AG09319 (cell line): Measurements from ENCODE around the gene SLC36A4.

ENCODE experiments used
- DNase-seq: peaks from one replicate; pipeline ENCODE4 v3.0.0-alpha.2; 2010; ENCODE audit warnings: low read depth; ENCODE audit errors: extremely low read depth
- CTCF ChIP-seq: IDR thresholded peaks from 2 replicates; pipeline ENCODE4 v1.5.1; 2011; ENCODE audit warnings: low read depth, mild to moderate bottlenecking, inconsistent platforms, low read length, moderate library complexity

Gene SLC36A4

GRCh38 chr11:93166862-93167261, 30.9 kb downstream of the SLC36A4 start:
- DNase-seq = no peak
- no peak for TF ChIP-seq CTCF

GRCh38 chr11:93166194-93166593, 31.6 kb downstream of the SLC36A4 start:
- no peak for DNase-seq
- no peak for TF ChIP-seq CTCF

- TF ChIP-seq CTCF = no peak
- no peak for DNase-seq
Observed at GRCh38 chr11:93160808-93161207, 37.0 kb downstream of the SLC36A4 start.

- no peak for TF ChIP-seq CTCF
- no peak for DNase-seq
Observed at GRCh38 chr11:93160156-93160555, 37.6 kb downstream of the SLC36A4 start.

GRCh38 chr11:93159721-93160120, 38.1 kb downstream of the SLC36A4 start:
- no peak for DNase-seq
- no peak for TF ChIP-seq CTCF

GRCh38 chr11:93155738-93156137, 42.1 kb downstream of the SLC36A4 start:
- no peak for TF ChIP-seq CTCF
- DNase-seq = no peak

GRCh38 chr11:93145390-93145915, 52.3 kb downstream of the SLC36A4 start:
- DNase-seq = no peak
- TF ChIP-seq CTCF = no peak
